OCI-LY1 (cell line): Measurements from ENCODE around the gene COX6B2.

Experiments used
- EZH2 ChIP-seq: fragments of 200-600 bp; sonication (generic), shearing (Covaris generic); IDR thresholded peaks from 2 replicates; pipeline ENCODE4 v1.8.0; 2017; ENCODE audit warnings: borderline replicate concordance, mixed run types, mild to moderate bottlenecking, antibody characterized with exemption, low read length, moderate library complexity, mixed read lengths
- TF ChIP-seq, protein P1 (sequence below): fragments of 200-600 bp; sonication (generic), shearing (Covaris generic); IDR thresholded peaks from 2 replicates; pipeline ENCODE4 v1.5.1; 2017; ENCODE audit warnings: mild to moderate bottlenecking, antibody characterized with exemption, low read length, moderate library complexity, mixed read lengths

DNA sequence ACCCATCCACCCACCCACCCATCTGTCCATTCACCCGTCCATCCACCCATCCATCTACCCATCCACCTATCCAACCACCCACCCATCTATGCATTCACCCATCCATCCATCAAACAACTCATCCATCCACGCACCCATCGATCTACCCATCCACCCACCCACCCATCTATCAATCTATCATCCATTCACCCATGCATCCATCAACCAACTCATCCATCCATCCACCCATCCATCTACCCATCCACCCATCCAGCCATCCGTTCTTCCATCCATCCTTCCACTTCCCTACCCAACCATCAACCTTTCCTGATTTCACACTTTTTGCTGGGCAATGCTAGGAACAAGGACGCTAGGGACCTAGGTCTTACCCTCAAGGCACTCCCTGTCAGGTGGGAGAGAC lies 27.5 kb upstream of the COX6B2 start:
- TF ChIP-seq EZH2 = no peak
- TF ChIP-seq, protein P1, sequence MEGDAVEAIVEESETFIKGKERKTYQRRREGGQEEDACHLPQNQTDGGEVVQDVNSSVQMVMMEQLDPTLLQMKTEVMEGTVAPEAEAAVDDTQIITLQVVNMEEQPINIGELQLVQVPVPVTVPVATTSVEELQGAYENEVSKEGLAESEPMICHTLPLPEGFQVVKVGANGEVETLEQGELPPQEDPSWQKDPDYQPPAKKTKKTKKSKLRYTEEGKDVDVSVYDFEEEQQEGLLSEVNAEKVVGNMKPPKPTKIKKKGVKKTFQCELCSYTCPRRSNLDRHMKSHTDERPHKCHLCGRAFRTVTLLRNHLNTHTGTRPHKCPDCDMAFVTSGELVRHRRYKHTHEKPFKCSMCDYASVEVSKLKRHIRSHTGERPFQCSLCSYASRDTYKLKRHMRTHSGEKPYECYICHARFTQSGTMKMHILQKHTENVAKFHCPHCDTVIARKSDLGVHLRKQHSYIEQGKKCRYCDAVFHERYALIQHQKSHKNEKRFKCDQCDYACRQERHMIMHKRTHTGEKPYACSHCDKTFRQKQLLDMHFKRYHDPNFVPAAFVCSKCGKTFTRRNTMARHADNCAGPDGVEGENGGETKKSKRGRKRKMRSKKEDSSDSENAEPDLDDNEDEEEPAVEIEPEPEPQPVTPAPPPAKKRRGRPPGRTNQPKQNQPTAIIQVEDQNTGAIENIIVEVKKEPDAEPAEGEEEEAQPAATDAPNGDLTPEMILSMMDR = no peak
